Body of pancreas (tissue), 4 donors: Measurements from ENCODE around the gene APOA4.

Experiments used
- POLR2A ChIP-seq, 3 donors: fragments of 450-650 bp; IDR thresholded peaks; one replicate each; pipeline ENCODE4 v1.6.1; 2016; ENCODE audit warnings: antibody characterized with exemption in 3 of 3, mild to moderate bottlenecking in 2 of 3
- TF ChIP-seq, protein P1 (sequence below), 7 experiments: fragments of 450-650 bp in 4 of 7; fragments of 200-600 bp in 3 of 7; sonication (generic) in 3 of 7; IDR thresholded peaks; one replicate each; pipeline ENCODE4 v1.5.1; 2016 to 2019; ENCODE audit warnings: antibody characterized with exemption in 7 of 7

DNA sequence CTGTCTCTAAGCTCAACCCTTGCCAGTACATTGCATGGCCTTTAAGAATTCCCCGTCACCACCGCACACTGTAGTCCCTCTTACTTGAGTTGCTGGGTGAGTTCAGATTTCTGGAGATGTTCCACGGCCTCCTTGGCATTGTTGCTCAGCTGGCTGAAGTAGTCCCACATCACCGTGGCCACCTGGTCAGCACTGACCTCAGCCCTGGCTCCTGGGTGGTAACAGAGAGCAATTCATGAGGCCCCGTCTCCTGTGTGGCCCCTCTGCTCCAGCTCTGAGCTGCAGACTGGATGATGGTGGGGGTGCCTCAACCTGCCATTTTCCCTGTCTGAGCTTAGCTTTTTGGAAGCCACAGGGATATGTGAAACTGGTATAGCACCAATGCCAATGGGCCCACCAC, 529 bp downstream of the APOA4 start:
- no peak for TF ChIP-seq POLR2A (IDR thresholded peaks at IDR 0.05)
- TF ChIP-seq, protein P1, sequence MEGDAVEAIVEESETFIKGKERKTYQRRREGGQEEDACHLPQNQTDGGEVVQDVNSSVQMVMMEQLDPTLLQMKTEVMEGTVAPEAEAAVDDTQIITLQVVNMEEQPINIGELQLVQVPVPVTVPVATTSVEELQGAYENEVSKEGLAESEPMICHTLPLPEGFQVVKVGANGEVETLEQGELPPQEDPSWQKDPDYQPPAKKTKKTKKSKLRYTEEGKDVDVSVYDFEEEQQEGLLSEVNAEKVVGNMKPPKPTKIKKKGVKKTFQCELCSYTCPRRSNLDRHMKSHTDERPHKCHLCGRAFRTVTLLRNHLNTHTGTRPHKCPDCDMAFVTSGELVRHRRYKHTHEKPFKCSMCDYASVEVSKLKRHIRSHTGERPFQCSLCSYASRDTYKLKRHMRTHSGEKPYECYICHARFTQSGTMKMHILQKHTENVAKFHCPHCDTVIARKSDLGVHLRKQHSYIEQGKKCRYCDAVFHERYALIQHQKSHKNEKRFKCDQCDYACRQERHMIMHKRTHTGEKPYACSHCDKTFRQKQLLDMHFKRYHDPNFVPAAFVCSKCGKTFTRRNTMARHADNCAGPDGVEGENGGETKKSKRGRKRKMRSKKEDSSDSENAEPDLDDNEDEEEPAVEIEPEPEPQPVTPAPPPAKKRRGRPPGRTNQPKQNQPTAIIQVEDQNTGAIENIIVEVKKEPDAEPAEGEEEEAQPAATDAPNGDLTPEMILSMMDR (IDR thresholded peaks at IDR 0.05), result no peak
